Loucy (cell line): ENCODE results near the gene SLC1A6.
"Not testable (repeated sequence)": the region's sequence is repeated elsewhere in the genome, so short reads cannot be mapped to it uniquely, and the experiment has no call there.

Experiments
- H2AFZ ChIP-seq: fragments of 200-600 bp; sonication (generic); 2 replicates; pipeline ENCODE4 v1.6.0; 2016; ENCODE audit warnings: antibody characterized with exemption, mild to moderate bottlenecking, low read length, moderate library complexity
- H3F3A ChIP-seq: fragments of 200-600 bp; 2 replicates; pipeline ENCODE4 v1.6.0; 2016; ENCODE audit warnings: antibody characterized with exemption, low read depth, mild to moderate bottlenecking
- H3K27me3 ChIP-seq: fragments of 200-600 bp; sonication (generic); 2 replicates; pipeline ENCODE4 v1.6.1; 2014; ENCODE audit warnings: low read length, mild to moderate bottlenecking; ENCODE audit not compliant: insufficient read depth, poor library complexity, severe bottlenecking
- H3K36me3 ChIP-seq: fragments of 200-600 bp; sonication (generic); 2 replicates; pipeline ENCODE4 v1.6.1; 2016; ENCODE audit warnings: low read length; ENCODE audit not compliant: insufficient read depth
- H3K4me1 ChIP-seq: fragments of 200-600 bp; sonication (generic); 2 replicates; pipeline ENCODE4 v1.5.1; 2014; ENCODE audit warnings: low read length, mild to moderate bottlenecking; ENCODE audit not compliant: insufficient read depth, poor library complexity, severe bottlenecking
- H3K4me2 ChIP-seq: fragments of 200-600 bp; sonication (generic); 2 replicates; pipeline ENCODE4 v1.6.0; 2014; ENCODE audit warnings: antibody characterized with exemption, low read length, low read depth, mild to moderate bottlenecking; ENCODE audit not compliant: poor library complexity, severe bottlenecking
- H3K4me3 ChIP-seq: fragments of 200-600 bp; sonication (generic); 2 replicates; pipeline ENCODE4 v1.5.1; 2014; ENCODE audit warnings: low read length, mild to moderate bottlenecking, mixed read lengths; ENCODE audit not compliant: poor library complexity, severe bottlenecking
- H3K79me2 ChIP-seq: fragments of 200-600 bp; sonication (generic); 2 replicates; pipeline ENCODE4 v1.6.1; 2014; ENCODE audit warnings: low read length; ENCODE audit not compliant: insufficient read depth
- H3K9ac ChIP-seq: fragments of 200-600 bp; sonication (generic); 2 replicates; pipeline ENCODE4 v1.6.0; 2014; ENCODE audit warnings: mild to moderate bottlenecking, low read depth, low read length, moderate library complexity; ENCODE audit not compliant: poor library complexity, severe bottlenecking
- H3K9me2 ChIP-seq: fragments of 200-600 bp; sonication (generic); replicated peaks from 2 replicates; pipeline ENCODE4 v1.6.1; 2016; ENCODE audit warnings: low read depth, low read length, mixed read lengths
- H3K9me3 ChIP-seq: fragments of 200-600 bp; sonication (generic); 2 replicates; pipeline ENCODE4 v1.6.1; 2014; ENCODE audit warnings: mild to moderate bottlenecking, antibody characterized with exemption, low read length, low read depth; ENCODE audit not compliant: insufficient read depth
- H4K20me1 ChIP-seq: fragments of 200-600 bp; sonication (generic); 2 replicates; pipeline ENCODE4 v1.6.0; 2014; ENCODE audit warnings: antibody characterized with exemption, low read length, mild to moderate bottlenecking; ENCODE audit not compliant: insufficient read depth, poor library complexity, severe bottlenecking
- EZH2phosphoT487 ChIP-seq: fragments of 200-600 bp; IDR thresholded peaks from 2 replicates; pipeline ENCODE4 v1.6.1; 2018; ENCODE audit warnings: antibody characterized with exemption, mild to moderate bottlenecking, moderate library complexity, borderline replicate concordance
- TF ChIP-seq, protein P1 (sequence below): fragments of 200-600 bp; sonication (generic); conservative IDR thresholded peaks from 2 replicates; pipeline ENCODE4 v1.5.1; 2014; ENCODE audit warnings: mild to moderate bottlenecking, antibody characterized with exemption, low read length

SLC1A6 gene

GRCh38 chr19:14949876-14950275, 29.8 kb downstream of the SLC1A6 start:
- Histone ChIP-seq H3F3A (no peaks in the 10 kb centered on the region), H3K27me3 (no peaks in the 10 kb centered on the region), H3K4me2 (no peak overlapping the region), H4K20me1 (no peaks in the 10 kb centered on the region), H3K9ac (no peak overlapping the region), H3K9me3 (no peaks in the 10 kb centered on the region; the same call in 1 of the 2 replicates), H3K4me3 (no peak overlapping the region), H3K79me2 (no peaks in the 10 kb centered on the region), H3K4me1 (no peaks in the 10 kb centered on the region), H3K36me3 (no peaks in the 10 kb centered on the region), H2AFZ (no peak overlapping the region), H3K9me2 (no peaks in the 10 kb centered on the region)
- TF ChIP-seq EZH2phosphoT487, result no peak
- TF ChIP-seq, protein P1, sequence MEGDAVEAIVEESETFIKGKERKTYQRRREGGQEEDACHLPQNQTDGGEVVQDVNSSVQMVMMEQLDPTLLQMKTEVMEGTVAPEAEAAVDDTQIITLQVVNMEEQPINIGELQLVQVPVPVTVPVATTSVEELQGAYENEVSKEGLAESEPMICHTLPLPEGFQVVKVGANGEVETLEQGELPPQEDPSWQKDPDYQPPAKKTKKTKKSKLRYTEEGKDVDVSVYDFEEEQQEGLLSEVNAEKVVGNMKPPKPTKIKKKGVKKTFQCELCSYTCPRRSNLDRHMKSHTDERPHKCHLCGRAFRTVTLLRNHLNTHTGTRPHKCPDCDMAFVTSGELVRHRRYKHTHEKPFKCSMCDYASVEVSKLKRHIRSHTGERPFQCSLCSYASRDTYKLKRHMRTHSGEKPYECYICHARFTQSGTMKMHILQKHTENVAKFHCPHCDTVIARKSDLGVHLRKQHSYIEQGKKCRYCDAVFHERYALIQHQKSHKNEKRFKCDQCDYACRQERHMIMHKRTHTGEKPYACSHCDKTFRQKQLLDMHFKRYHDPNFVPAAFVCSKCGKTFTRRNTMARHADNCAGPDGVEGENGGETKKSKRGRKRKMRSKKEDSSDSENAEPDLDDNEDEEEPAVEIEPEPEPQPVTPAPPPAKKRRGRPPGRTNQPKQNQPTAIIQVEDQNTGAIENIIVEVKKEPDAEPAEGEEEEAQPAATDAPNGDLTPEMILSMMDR, result no peak

DNA sequence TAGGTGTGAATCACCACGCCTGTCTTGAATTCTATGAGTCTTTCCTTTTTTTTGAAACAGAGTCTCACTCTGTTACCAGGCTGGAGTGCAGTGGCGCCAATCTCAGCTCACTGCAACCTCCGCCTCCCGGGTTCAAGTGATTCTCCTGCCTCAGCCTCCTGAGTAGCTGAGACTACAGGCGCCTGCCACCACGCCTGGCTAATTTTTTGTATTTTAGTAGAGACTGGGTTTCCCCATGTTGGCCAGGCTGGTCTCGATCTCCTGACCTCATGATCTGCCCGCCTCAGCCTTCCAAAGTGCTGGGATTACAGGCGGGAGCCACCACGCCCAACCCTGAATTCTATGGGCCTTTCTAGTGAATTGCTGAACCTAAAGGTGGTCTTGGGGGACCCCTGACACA, 30.3 kb downstream of the SLC1A6 start:
- not testable (repeated sequence) for H3K4me2 ChIP-seq, H4K20me1 ChIP-seq, H3F3A ChIP-seq, H3K9me3 ChIP-seq, H2AFZ ChIP-seq, H3K79me2 ChIP-seq, H3K36me3 ChIP-seq, H3K4me3 ChIP-seq, H3K27me3 ChIP-seq, H3K9ac ChIP-seq, H3K4me1 ChIP-seq, H3K9me2 ChIP-seq

DNA sequence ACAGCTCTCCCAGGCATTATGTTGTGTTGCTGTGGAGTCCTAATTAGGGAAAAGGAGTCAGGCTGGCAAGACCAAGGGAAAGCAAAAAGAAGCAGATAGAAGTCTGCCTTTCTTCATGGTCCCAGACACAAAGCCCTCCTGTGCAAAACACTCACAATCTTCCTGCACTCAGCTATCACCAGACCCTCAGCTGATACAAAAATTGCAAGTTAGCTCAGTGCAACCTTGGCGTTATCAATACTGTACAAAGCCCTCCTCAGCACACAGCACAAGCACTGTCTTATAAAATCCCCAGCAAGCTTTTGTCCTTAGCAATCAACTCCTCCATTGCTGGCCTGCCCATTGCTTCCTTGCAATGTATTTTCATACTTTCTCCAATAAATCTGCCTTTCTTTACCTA, 35.2 kb downstream of the SLC1A6 start:
- H3K27me3 ChIP-seq, result no peaks in the 10 kb centered on the region
- H2AFZ ChIP-seq, result no peak overlapping the region
- no peaks in the 10 kb centered on the region for H4K20me1 ChIP-seq
- H3K4me3 ChIP-seq, result no peak overlapping the region
- no peak overlapping the region for H3K9ac ChIP-seq
- no peaks in the 10 kb centered on the region for H3K9me2 ChIP-seq
- H3K4me2 ChIP-seq, result no peak overlapping the region
- no peaks in the 10 kb centered on the region for H3F3A ChIP-seq
- TF ChIP-seq, protein P1, result no peak
- no peak for TF ChIP-seq EZH2phosphoT487
- H3K79me2 ChIP-seq, result no peaks in the 10 kb centered on the region
- H3K36me3 ChIP-seq, result no peaks in the 10 kb centered on the region
- no peaks in the 10 kb centered on the region for H3K9me3 ChIP-seq
- H3K4me1 ChIP-seq, result no peaks in the 10 kb centered on the region

GRCh38 chr19:14943601-14944000, 36.1 kb downstream of the SLC1A6 start:
- TF ChIP-seq, protein P1, result no peak
- TF ChIP-seq EZH2phosphoT487, result no peak
- Histone ChIP-seq H3K9me2 (no peaks in the 10 kb centered on the region), H3K9ac (no peak overlapping the region), H3K9me3 (no peaks in the 10 kb centered on the region), H3K4me2 (no peak overlapping the region), H3K36me3 (no peaks in the 10 kb centered on the region), H3F3A (no peaks in the 10 kb centered on the region), H3K4me1 (no peaks in the 10 kb centered on the region), H3K79me2 (no peaks in the 10 kb centered on the region), H3K4me3 (no peak overlapping the region), H3K27me3 (no peaks in the 10 kb centered on the region), H4K20me1 (no peaks in the 10 kb centered on the region), H2AFZ (no peak overlapping the region)
